GM18951 (cell line): ENCODE data around the gene C18orf54.
A peak's percentile ranks its signal among the peaks of the same experiment; 100 is the strongest.
"Not testable (repeated sequence)": the region's sequence is repeated elsewhere in the genome, so short reads cannot be mapped to it uniquely, and the experiment has no call there.

Experiments used
- POLR2A ChIP-seq: IDR thresholded peaks from 4 replicates; pipeline ENCODE4 v1.6.1; 2011; ENCODE audit warnings: mild to moderate bottlenecking; ENCODE audit not compliant: insufficient read length, insufficient read depth; ENCODE audit errors: extremely low read depth
- in situ Hi-C: fragments of 300-500 bp; cut with MboI; formaldehyde crosslinking; loops from one replicate; pipeline ENCODE4 v1.12.0; 2022; ENCODE audit warnings: low sequenced_read_pairs, mixed read lengths, inconsistent platforms; ENCODE audit not compliant: unreplicated experiment

Gene C18orf54

GRCh38 chr18:54357660-54358494, at the start of gene C18orf54, which contains the start of gene STARD6:
Gene C18orf54 (plus strand): TSS chr18:54357906. CDS start chr18:54360573, 2,667 bp downstream.
Gene STARD6 (minus strand): TSS chr18:54357858. CDS start chr18:54354573, 3,285 bp downstream.
- TF ChIP-seq POLR2A: peak; percentile 90
- in situ Hi-C loops: no loop called here

GRCh38 chr18:54309564-54309963, 48.1 kb upstream of the C18orf54 start:
- in situ Hi-C loops: not testable (repeated sequence)

GRCh38 chr18:54316071-54316820, 41.5 kb upstream of the C18orf54 start:
- TF ChIP-seq POLR2A: no peak
- in situ Hi-C loops: no loop called here

- no peak for TF ChIP-seq POLR2A
Measured at GRCh38 chr18:54323561-54323960, 34.1 kb upstream of the C18orf54 start.

GRCh38 chr18:54323970-54324369, 33.7 kb upstream of the C18orf54 start:
- TF ChIP-seq POLR2A: no peak
- in situ Hi-C loops: no loop called here

More at GRCh38 chr18:54323561-54323960, 34.1 kb upstream of the C18orf54 start:
- in situ Hi-C loops: no loop called here

GRCh38 chr18:54327818-54328217, 29.9 kb upstream of the C18orf54 start:
- in situ Hi-C loops: no loop called here
- no peak for TF ChIP-seq POLR2A

GRCh38 chr18:54329787-54330186, 27.9 kb upstream of the C18orf54 start:
- in situ Hi-C loops: no loop called here

GRCh38 chr18:54330768-54331548, 26.7 kb upstream of the C18orf54 start:
- no peak for TF ChIP-seq POLR2A
- in situ Hi-C loops: no loop called here

More at GRCh38 chr18:54329787-54330186, 27.9 kb upstream of the C18orf54 start:
- no peak for TF ChIP-seq POLR2A

- TF ChIP-seq POLR2A: no peak
- in situ Hi-C loops: no loop called here
Measured at GRCh38 chr18:54335638-54336173, 22.0 kb upstream of the C18orf54 start.

GRCh38 chr18:54338230-54338629, 19.5 kb upstream of the C18orf54 start:
- no peak for TF ChIP-seq POLR2A
- in situ Hi-C loops: no loop called here

GRCh38 chr18:54351186-54351585, 6.5 kb upstream of the C18orf54 start:
- no peak for TF ChIP-seq POLR2A
- in situ Hi-C loops: no loop called here

- TF ChIP-seq POLR2A: no peak
- in situ Hi-C loops: no loop called here
Measured at GRCh38 chr18:54357082-54357659, 535 bp upstream of the C18orf54 start.

GRCh38 chr18:54358495-54359040, 862 bp downstream of the C18orf54 start:
- TF ChIP-seq POLR2A: no peak
- in situ Hi-C loops: no loop called here
